ENCODE measurements around the gene FUT6.
"Not testable (repeated sequence)": the region's sequence is repeated elsewhere in the genome, so short reads cannot be mapped to it uniquely, and the experiment has no call there.

Gene FUT6

GRCh38 chr19:5784581-5785147, 54.8 kb downstream of the FUT6 start, which contains the start of gene PRR22:
Gene PRR22, minus strand, starts transcription at chr19:5784746. Its CDS starts 86 bp downstream, at chr19:5784660.
- DNase-seq (ENCODE audit: insufficient read length, low spot score) (no peak), FAIRE-seq (no peak)
- TF ChIP-seq POLR2A (IDR thresholded peaks at IDR 0.05; ENCODE audit: low read depth, low read length) = no peak

- FAIRE-seq (no peak), DNase-seq (ENCODE audit: insufficient read length, low spot score) (no peak)
- no peak for TF ChIP-seq POLR2A (IDR thresholded peaks at IDR 0.05; ENCODE audit: low read depth, low read length)
Measured at GRCh38 chr19:5782945-5783919, 56.3 kb downstream of the FUT6 start.

GRCh38 chr19:5782322-5782721, 57.2 kb downstream of the FUT6 start:
- no peak for FAIRE-seq
- no peak for DNase-seq (ENCODE audit: insufficient read length, low spot score)
- TF ChIP-seq POLR2A (IDR thresholded peaks at IDR 0.05; ENCODE audit: low read depth, low read length) = no peak

GRCh38 chr19:5780916-5781315, 58.6 kb downstream of the FUT6 start:
- DNase-seq (ENCODE audit: insufficient read length, low spot score); FAIRE-seq: not testable (repeated sequence)
